Measurements from ENCODE around the gene FAM114A1.
A peak's percentile ranks its signal among the peaks of the same experiment; 100 is the strongest.

The FAM114A1 gene

GRCh38 chr4:38859501-38859900 is 8.1 kb upstream of the FAM114A1 start:
- no peak for DNase-seq (ENCODE audit: low read depth)

- DNase-seq (ENCODE audit: low read depth): peak; percentile 46
These were observed 6.7 kb upstream of the FAM114A1 start for GRCh38 chr4:38860788-38861424.

- no peak for DNase-seq (ENCODE audit: low read depth)
These were observed 5.8 kb upstream of the FAM114A1 start for GRCh38 chr4:38861791-38862190.

GRCh38 chr4:38865445-38865844 is 2.2 kb upstream of the FAM114A1 start:
- no peak for DNase-seq (ENCODE audit: low read depth)

- DNase-seq (ENCODE audit: low read depth): no peak
These were observed 581 bp upstream of the FAM114A1 start for GRCh38 chr4:38866973-38867477.

GRCh38 chr4:38868059-38868960 is 704 bp downstream of the FAM114A1 start:
- DNase-seq (ENCODE audit: low read depth): no peak

- DNase-seq (ENCODE audit: low read depth): no peak
These were observed 1.9 kb downstream of the FAM114A1 start for GRCh38 chr4:38869511-38869910.

GRCh38 chr4:38870098-38870808 is 2.6 kb downstream of the FAM114A1 start:
- no peak for DNase-seq (ENCODE audit: low read depth)

- no peak for DNase-seq (ENCODE audit: low read depth)
These were observed 4.0 kb downstream of the FAM114A1 start for GRCh38 chr4:38871593-38871992.

- no peak for DNase-seq (ENCODE audit: low read depth)
These were observed 5.0 kb downstream of the FAM114A1 start for GRCh38 chr4:38872620-38873019.

- DNase-seq (ENCODE audit: low read depth): no peak
These were observed 5.8 kb downstream of the FAM114A1 start for GRCh38 chr4:38873290-38873944.

- DNase-seq (ENCODE audit: low read depth): no peak
These were observed 9.0 kb downstream of the FAM114A1 start for GRCh38 chr4:38876636-38877035.

GRCh38 chr4:38884254-38884653 is 16.6 kb downstream of the FAM114A1 start:
- no peak for DNase-seq (ENCODE audit: low read depth)

GRCh38 chr4:38889143-38889542 is 21.5 kb downstream of the FAM114A1 start:
- DNase-seq (ENCODE audit: low read depth): no peak

GRCh38 chr4:38891051-38891983 is 23.7 kb downstream of the FAM114A1 start:
- DNase-seq (ENCODE audit: low read depth): no peak

- DNase-seq (ENCODE audit: low read depth): no peak
These were observed 26.8 kb downstream of the FAM114A1 start for GRCh38 chr4:38894322-38894982.

- no peak for DNase-seq (ENCODE audit: low read depth)
These were observed 29.3 kb downstream of the FAM114A1 start for GRCh38 chr4:38896940-38897339.

GRCh38 chr4:38898245-38898644 is 30.6 kb downstream of the FAM114A1 start:
- DNase-seq (ENCODE audit: low read depth): no peak

- no peak for DNase-seq (ENCODE audit: low read depth)
These were observed 34.6 kb downstream of the FAM114A1 start for GRCh38 chr4:38902221-38902620.

- no peak for DNase-seq (ENCODE audit: low read depth)
These were observed 35.1 kb downstream of the FAM114A1 start for GRCh38 chr4:38902695-38903094.
